Sigmoid colon (tissue), 4 donors: ENCODE results near the gene ZNF544.

Source experiments
- POLR2A ChIP-seq, 2 donors: fragments of 450-650 bp; IDR thresholded peaks; one replicate each; pipeline ENCODE4 v1.6.1; 2016; ENCODE audit warnings: antibody characterized with exemption in 2 of 2, mild to moderate bottlenecking in 2 of 2, moderate library complexity in 2 of 2
- POLR2AphosphoS5 ChIP-seq, 4 donors: sonication (generic); formaldehyde crosslinking; IDR thresholded peaks; one replicate each; pipeline ENCODE4 v1.6.1; 2017; ENCODE audit warnings: antibody characterized with exemption in 4 of 4
- TF ChIP-seq, protein P1 (sequence below), 4 experiments: fragments of 450-650 bp in 3 of 4; fragments of 200-600 bp in 1 of 4; IDR thresholded peaks; one replicate each; pipeline ENCODE4 v1.5.1; 2016 to 2019; ENCODE audit warnings: antibody characterized with exemption in 4 of 4, mild to moderate bottlenecking in 3 of 4, moderate library complexity in 2 of 4

DNA sequence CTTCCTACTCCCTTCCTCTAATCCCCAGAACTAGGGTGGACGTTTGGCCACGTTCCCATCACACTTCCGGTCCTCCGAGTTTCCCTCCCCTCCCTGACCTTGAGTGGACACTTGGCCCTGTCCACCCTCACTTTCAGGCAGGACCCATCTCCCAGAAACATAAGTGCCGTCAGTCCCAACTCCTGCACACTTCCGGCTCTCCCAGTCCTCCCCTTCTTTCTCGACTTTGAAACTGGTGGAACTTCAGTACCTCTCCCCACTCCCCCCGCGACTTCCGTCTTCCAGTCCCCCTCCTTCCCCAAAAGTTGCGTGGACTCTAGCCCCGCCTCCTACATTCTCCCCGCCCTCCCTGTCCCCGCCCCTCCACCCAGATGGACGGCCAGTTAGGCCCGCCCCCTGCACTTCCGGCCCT lies 46.1 kb upstream of the ZNF544 start:
- TF ChIP-seq POLR2A (IDR thresholded peaks at IDR 0.05), result no peak
- TF ChIP-seq POLR2AphosphoS5 (IDR thresholded peaks at IDR 0.05), result no peak
- TF ChIP-seq, protein P1, sequence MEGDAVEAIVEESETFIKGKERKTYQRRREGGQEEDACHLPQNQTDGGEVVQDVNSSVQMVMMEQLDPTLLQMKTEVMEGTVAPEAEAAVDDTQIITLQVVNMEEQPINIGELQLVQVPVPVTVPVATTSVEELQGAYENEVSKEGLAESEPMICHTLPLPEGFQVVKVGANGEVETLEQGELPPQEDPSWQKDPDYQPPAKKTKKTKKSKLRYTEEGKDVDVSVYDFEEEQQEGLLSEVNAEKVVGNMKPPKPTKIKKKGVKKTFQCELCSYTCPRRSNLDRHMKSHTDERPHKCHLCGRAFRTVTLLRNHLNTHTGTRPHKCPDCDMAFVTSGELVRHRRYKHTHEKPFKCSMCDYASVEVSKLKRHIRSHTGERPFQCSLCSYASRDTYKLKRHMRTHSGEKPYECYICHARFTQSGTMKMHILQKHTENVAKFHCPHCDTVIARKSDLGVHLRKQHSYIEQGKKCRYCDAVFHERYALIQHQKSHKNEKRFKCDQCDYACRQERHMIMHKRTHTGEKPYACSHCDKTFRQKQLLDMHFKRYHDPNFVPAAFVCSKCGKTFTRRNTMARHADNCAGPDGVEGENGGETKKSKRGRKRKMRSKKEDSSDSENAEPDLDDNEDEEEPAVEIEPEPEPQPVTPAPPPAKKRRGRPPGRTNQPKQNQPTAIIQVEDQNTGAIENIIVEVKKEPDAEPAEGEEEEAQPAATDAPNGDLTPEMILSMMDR (IDR thresholded peaks at IDR 0.05), result no peak
